ENCODE results near the gene SCNN1G.

Gene SCNN1G

DNA sequence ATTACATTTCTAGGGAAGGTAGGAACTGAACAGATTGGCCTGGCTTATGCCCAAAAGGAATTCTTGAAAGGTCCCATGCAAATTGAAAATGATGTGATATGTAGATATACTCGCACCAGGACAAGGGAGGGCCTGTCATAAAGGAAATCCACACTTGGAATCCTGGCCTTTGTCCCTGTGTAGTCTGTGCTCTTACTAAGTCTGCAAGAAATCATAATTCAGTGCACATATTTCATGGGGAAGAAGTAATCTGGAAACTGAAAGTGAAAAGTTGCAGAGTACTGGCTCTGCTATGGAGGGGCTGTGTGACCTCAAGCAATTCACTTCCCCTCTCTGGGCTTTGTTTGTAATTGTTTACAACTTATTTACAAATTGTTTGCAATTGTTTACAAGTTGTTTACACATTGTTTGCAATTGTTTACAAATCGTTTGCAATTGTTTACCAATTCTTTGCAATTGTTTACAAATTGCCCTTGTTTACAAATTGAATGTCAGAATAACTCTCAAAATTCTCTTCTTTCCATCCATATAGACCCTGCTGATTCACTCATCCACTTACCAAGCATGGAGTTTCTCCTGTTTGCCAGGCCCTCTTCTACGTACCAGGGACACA, 12.9 kb downstream of the SCNN1G start:
- H3K4me3 ChIP-seq (ENCODE audit: low read depth, low read length) = no peak overlapping the region
- TF ChIP-seq, protein P1, sequence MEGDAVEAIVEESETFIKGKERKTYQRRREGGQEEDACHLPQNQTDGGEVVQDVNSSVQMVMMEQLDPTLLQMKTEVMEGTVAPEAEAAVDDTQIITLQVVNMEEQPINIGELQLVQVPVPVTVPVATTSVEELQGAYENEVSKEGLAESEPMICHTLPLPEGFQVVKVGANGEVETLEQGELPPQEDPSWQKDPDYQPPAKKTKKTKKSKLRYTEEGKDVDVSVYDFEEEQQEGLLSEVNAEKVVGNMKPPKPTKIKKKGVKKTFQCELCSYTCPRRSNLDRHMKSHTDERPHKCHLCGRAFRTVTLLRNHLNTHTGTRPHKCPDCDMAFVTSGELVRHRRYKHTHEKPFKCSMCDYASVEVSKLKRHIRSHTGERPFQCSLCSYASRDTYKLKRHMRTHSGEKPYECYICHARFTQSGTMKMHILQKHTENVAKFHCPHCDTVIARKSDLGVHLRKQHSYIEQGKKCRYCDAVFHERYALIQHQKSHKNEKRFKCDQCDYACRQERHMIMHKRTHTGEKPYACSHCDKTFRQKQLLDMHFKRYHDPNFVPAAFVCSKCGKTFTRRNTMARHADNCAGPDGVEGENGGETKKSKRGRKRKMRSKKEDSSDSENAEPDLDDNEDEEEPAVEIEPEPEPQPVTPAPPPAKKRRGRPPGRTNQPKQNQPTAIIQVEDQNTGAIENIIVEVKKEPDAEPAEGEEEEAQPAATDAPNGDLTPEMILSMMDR (IDR thresholded peaks at IDR 0.05; ENCODE audit: borderline replicate concordance, insufficient read depth, low read depth, low read length) = no peak

DNA sequence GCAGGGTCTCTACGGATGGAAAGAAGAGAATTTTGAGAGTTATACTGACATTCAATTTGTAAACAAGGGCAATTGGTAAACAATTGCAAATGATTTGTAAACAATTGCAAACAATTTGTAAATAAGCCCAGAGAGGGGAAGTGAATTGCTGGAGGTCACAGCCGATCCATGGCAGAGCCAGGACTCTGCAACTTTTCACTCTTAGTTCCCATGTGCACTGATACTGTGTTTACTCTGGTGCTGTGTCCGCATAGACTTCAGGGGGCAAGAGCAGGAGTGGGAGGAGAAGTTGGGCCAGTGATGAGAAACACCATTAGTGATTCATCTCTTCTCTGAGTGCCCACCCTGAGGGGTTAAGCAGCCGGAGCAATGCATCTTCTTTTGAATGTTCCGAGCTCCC, 14.0 kb downstream of the SCNN1G start:
- H3K4me3 ChIP-seq (ENCODE audit: low read depth, low read length) = no peak overlapping the region
- TF ChIP-seq, protein P1 (IDR thresholded peaks at IDR 0.05; ENCODE audit: borderline replicate concordance, insufficient read depth, low read depth, low read length) = no peak

DNA sequence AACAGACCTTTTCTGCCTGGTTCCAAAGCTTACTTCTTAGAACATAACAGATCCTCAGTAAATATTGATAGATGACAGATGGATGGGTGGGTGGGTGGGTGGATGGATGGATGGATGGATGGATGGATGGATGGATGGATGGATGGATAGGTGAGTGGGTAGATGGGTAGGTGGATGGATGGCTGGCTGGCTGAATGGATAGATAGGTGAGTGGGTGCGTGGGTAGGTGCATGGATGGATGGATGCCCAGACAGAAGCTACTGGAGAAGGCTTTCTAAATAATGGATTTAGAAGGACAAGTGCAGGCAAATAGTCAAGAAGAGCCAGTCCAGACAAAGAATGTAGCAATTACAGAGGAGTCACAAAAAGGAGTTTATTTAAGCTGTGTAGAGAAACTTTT, 19.6 kb downstream of the SCNN1G start:
- no peak overlapping the region for H3K4me3 ChIP-seq (ENCODE audit: low read depth, low read length)
- TF ChIP-seq, protein P1 (IDR thresholded peaks at IDR 0.05; ENCODE audit: borderline replicate concordance, insufficient read depth, low read depth, low read length) = no peak

DNA sequence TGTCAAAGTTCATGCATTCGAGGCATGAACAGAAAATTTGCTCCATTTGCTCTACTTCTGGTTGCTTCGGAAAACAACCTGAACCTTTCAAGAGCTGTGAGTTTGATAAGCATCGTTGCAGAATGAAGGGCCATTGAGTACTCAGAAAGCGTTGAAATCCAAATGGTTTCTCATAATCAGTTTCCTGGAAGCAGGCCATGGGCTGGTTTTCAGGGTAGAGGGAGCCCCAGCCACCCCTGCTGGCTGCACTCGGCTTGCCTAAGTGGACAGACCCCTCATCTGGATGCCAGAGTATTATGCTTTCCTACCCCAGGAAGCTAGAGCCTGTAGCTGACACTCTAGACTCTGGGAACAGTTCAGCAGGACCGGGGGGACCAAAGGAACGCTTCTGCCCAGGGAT, 24.4 kb downstream of the SCNN1G start:
- TF ChIP-seq, protein P1 (IDR thresholded peaks at IDR 0.05; ENCODE audit: borderline replicate concordance, insufficient read depth, low read depth, low read length) = no peak
- no peak overlapping the region for H3K4me3 ChIP-seq (ENCODE audit: low read depth, low read length)

DNA sequence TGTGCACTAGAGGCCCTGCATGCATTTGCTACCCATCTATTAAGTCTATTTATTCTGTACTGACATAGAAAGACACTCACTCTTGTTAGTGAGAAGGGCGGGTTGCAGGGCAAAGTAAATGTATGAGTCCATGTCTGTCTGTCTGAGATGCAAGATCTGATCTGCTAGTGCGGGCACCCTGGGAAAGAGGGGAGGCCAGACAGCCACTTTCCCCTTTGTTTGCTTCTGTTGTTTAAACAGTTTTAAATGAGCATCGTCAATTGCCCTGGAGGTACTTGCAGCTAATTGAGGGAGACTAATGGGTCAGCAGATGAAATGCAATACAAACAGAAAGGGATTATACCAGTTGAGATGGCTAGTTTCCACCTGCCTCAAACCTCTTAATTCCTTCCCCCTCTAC, 24.9 kb downstream of the SCNN1G start:
- H3K4me3 ChIP-seq (ENCODE audit: low read depth, low read length) = no peak overlapping the region
- TF ChIP-seq, protein P1 (IDR thresholded peaks at IDR 0.05; ENCODE audit: borderline replicate concordance, insufficient read depth, low read depth, low read length) = no peak

DNA sequence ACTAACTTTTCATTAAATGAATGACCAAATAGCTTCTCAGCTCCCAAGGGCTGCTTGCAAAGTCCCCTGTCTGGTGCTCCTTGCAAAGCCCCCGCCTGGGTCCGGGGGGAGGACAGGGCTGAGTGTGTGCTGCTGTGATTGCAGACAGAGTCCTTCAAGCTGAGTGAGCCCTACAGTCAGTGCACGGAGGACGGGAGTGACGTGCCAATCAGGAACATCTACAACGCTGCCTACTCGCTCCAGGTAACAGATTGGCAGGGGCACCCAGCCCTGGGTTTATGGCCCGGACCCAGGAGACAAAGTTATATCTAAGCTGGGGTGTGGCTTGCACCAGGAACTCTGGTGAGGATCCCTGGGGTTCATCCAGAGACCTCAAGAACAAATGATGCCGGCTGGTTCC, 27.1 kb downstream of the SCNN1G start:
- TF ChIP-seq, protein P1 (IDR thresholded peaks at IDR 0.05; ENCODE audit: borderline replicate concordance, insufficient read depth, low read depth, low read length) = no peak
- no peak overlapping the region for H3K4me3 ChIP-seq (ENCODE audit: low read depth, low read length)

DNA sequence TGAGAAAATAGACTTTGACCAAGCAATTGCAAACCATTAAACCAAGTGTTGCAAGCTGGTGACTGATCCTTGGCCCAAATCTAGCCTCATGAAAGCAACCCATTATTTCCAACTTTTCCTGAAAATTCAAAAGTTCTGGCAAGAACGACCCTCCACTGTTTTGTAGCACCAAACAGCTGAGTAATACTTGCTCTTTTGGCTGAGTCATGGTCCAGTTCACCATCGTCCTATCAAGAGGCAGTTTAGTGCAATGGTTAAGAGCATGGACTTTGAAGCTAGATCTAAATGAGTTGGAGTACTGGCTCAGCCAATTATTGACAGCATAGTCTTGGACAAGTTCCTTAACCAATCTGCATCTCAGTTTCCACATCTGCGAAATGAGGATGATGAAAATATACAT, 31.3 kb downstream of the SCNN1G start:
- TF ChIP-seq, protein P1 (IDR thresholded peaks at IDR 0.05; ENCODE audit: borderline replicate concordance, insufficient read depth, low read depth, low read length) = no peak

More for the DNA sequence above, 31.3 kb downstream of the SCNN1G start:
- H3K4me3 ChIP-seq (ENCODE audit: low read depth, low read length) = no peak overlapping the region

All from GM12875 (cell line).